HG02943 (cell line): ENCODE results near the gene CTPS2.
"Not testable (repeated sequence)": the region's sequence is repeated elsewhere in the genome, so short reads cannot be mapped to it uniquely, and the experiment has no call there.

Experiments
- ATAC-seq: cut with Tn5 transposase; IDR thresholded peaks from one replicate; pipeline ENCODE4 v1.9.1; 2021; ENCODE audit warnings: mild to moderate bottlenecking, low read depth, moderate library complexity; ENCODE audit not compliant: unreplicated experiment

The CTPS2 gene

GRCh38 chrX:16712548-16713155 is at the start of gene CTPS2:
Gene CTPS2 (minus strand): TSS chrX:16712669. CDS start chrX:16702902, 9,767 bp downstream.
- peak; percentile 68 for ATAC-seq

- ATAC-seq: not testable (repeated sequence)
Observed at GRCh38 chrX:16761500-16761899, 49.0 kb upstream of the CTPS2 start.

GRCh38 chrX:16756724-16757123 is 44.3 kb upstream of the CTPS2 start:
- no peak for ATAC-seq

- no peak for ATAC-seq
Observed at GRCh38 chrX:16754019-16754418, 41.5 kb upstream of the CTPS2 start.

GRCh38 chrX:16750136-16750535 is 37.7 kb upstream of the CTPS2 start:
- ATAC-seq: no peak

GRCh38 chrX:16748425-16748824 is 36.0 kb upstream of the CTPS2 start:
- ATAC-seq: no peak

GRCh38 chrX:16745659-16746058 is 33.2 kb upstream of the CTPS2 start:
- ATAC-seq: no peak

GRCh38 chrX:16745102-16745501 is 32.6 kb upstream of the CTPS2 start:
- ATAC-seq: no peak

GRCh38 chrX:16743604-16744325 is 31.3 kb upstream of the CTPS2 start:
- ATAC-seq: no peak

- no peak for ATAC-seq
Observed at GRCh38 chrX:16739574-16739973, 27.1 kb upstream of the CTPS2 start.

GRCh38 chrX:16737024-16737423 is 24.6 kb upstream of the CTPS2 start:
- ATAC-seq: no peak

- no peak for ATAC-seq
Observed at GRCh38 chrX:16733013-16733412, 20.5 kb upstream of the CTPS2 start.

- no peak for ATAC-seq
Observed at GRCh38 chrX:16730450-16730849, 18.0 kb upstream of the CTPS2 start.

GRCh38 chrX:16727637-16728036 is 15.2 kb upstream of the CTPS2 start:
- no peak for ATAC-seq

- peak; percentile 60 for ATAC-seq
Observed at GRCh38 chrX:16726347-16726988, 14.0 kb upstream of the CTPS2 start.

- ATAC-seq: no peak
Observed at GRCh38 chrX:16725072-16725471, 12.6 kb upstream of the CTPS2 start.

- ATAC-seq: no peak
Observed at GRCh38 chrX:16722481-16722880, 10.0 kb upstream of the CTPS2 start.

- peak; percentile 97 for ATAC-seq
Observed at GRCh38 chrX:16719334-16720084, 7.0 kb upstream of the CTPS2 start, which contains the start of gene SYAP1. Gene SYAP1 (plus strand): TSS chrX:16719612. CDS start chrX:16719725, 113 bp downstream.

- no peak for ATAC-seq
Observed at GRCh38 chrX:16718824-16719333, 6.4 kb upstream of the CTPS2 start.

- not testable (repeated sequence) for ATAC-seq
Observed at GRCh38 chrX:16716451-16716850, 4.0 kb upstream of the CTPS2 start.

GRCh38 chrX:16715638-16716037 is 3.2 kb upstream of the CTPS2 start:
- not testable (repeated sequence) for ATAC-seq
